HG03521 (cell line): Measurements from ENCODE around the gene GPR84.

Source experiments
- ATAC-seq: cut with Tn5 transposase; IDR thresholded peaks from one replicate; pipeline ENCODE4 v1.9.1; 2021; ENCODE audit warnings: mild to moderate bottlenecking, moderate library complexity; ENCODE audit not compliant: unreplicated experiment

Gene GPR84

GRCh38 chr12:54364413-54364812 is at the start of gene GPR84:
Gene GPR84, minus strand, starts transcription at chr12:54364486. Its CDS starts 635 bp downstream, at chr12:54363851.
- ATAC-seq = no peak

DNA sequence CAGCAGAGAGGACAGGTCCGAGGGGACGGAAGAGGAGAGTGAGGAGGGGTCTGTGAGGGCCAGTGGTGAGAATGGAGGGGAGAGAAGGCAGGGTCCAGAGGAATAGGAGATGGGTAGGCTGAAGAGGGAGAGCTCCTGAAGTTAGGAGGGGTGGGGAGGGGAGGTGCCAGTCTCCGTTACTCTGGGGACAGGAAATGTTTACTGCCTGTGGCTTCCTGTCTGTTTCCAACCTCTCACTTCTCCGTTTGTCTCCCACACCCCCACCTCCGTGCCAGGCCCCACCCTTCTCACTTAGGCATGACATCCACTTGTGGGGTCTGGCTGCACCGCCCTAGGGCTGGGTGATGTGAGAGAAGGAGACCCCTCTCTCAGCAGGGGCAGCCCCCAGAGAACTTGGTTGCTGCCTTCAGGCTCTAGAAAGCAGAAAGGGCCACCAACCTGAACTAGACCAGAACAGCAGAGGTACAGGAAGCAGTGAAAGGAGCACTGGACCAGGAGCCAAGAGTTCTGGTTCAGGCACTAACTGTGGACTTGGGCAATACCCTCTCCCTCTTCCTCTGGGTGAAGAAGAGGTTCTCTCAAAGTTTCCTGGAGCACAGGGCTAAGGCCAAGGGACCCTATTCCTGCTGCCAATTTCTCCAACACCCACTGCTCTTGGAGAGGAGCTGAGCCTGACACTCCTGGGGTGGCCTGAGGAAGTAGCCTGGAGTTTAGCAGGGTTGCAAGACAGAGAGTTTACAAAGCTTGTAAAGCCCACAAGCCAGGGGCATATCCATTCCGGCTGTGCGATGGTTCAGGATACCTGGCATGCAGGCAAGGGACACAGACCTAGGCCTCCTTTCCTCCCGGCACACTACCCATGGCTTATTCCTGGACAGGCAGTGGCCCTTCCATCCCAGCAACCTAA is 49.3 kb upstream of the GPR84 start:
- no peak for ATAC-seq

DNA sequence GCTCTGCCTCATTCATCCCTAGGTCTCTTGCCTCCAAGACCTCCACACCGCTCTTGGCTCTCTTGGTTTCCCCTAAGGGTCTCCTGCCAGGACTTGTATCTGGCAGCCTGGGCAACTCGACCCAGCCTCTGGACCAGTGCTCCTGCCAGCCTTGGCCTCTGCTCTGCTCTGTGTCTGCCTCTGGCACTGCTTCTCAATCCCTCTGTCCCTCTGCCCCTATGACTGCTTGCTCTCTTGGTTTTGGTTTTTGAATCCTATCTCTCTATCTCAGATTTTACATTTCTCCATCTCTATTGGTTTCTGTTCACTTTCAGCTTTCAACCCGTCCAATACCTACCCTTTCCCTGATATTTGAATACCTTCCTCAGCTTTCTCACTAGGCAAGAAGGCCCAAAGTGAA is 48.5 kb upstream of the GPR84 start:
- no peak for ATAC-seq

DNA sequence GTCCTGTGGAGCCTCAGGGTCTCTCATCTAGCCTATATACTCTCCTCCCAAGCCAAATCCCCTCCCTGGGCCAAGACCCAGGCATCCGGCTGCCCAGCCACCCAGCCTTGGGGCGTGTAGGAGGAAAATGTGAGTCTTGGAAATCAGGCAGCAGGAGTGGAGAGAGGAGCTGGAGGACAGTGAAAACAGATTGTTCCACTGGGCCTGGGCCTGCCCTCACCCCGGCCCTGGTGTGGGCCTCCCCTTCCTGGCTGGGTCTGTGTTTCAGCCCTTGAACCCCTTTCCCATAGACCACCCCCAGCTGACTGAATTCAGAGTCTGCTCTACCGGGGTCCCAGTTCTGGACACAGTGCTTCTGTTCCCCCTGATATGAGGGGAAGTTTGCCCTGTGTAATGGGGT is 48.1 kb upstream of the GPR84 start:
- no peak for ATAC-seq

GRCh38 chr12:54411391-54412241 is 47.3 kb upstream of the GPR84 start:
- no peak for ATAC-seq

- ATAC-seq = no peak
Measured at GRCh38 chr12:54409267-54409666, 45.0 kb upstream of the GPR84 start.

DNA sequence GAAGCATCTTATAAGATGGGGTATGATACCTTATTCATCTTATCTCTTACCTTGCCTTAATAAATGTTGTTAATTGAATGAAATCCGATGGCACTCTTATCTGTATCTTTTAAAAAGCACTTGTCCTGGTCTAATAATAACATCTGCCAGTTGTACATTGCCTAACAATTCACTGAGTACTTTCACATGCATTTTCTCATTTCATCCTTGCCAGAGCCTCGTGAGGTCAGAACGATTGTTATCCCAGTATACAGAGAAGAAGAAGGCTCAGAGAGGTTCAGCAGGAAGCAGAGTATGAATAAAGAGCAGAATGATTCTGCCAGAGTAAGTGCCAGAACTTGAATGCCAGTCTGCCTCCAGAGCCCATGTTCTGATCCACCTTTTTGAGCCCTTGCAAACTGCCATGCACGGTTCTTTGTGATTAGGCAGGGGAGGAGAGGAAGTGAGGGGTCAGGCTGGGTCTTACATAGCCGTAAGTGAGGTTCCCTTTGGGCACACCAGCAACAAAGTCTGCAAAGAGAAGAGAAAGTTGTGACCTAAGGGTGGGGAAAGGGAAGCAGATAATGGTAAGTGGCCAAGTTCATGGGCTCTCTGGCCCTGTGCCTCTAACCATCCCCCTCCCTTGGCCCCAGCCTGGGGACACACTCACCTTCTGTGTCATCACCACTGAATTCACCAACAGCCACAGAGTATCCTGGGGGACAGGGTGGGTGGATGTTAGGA is 43.1 kb upstream of the GPR84 start:
- ATAC-seq = no peak

- no peak for ATAC-seq
Measured at GRCh38 chr12:54405573-54405972, 41.3 kb upstream of the GPR84 start.

DNA sequence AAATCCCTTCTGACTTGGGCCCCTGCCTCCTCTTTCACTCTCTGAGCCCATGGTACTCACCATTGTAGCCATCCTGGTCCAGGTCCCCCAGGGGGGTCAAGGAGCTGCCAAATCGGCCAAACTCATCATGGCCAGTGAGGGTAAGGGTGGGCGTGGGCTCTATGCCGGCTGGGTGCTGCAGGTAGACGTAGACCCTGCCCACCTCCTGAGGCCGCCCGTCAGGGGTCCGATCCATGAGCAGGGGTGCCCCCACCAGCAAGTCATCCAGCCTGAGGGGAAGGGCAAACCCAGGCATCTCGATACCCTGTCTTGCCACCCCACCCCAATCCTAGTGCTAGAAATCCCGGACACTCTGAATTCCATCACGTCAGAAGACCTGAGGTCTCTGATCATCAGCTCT is 40.8 kb upstream of the GPR84 start:
- ATAC-seq = no peak

DNA sequence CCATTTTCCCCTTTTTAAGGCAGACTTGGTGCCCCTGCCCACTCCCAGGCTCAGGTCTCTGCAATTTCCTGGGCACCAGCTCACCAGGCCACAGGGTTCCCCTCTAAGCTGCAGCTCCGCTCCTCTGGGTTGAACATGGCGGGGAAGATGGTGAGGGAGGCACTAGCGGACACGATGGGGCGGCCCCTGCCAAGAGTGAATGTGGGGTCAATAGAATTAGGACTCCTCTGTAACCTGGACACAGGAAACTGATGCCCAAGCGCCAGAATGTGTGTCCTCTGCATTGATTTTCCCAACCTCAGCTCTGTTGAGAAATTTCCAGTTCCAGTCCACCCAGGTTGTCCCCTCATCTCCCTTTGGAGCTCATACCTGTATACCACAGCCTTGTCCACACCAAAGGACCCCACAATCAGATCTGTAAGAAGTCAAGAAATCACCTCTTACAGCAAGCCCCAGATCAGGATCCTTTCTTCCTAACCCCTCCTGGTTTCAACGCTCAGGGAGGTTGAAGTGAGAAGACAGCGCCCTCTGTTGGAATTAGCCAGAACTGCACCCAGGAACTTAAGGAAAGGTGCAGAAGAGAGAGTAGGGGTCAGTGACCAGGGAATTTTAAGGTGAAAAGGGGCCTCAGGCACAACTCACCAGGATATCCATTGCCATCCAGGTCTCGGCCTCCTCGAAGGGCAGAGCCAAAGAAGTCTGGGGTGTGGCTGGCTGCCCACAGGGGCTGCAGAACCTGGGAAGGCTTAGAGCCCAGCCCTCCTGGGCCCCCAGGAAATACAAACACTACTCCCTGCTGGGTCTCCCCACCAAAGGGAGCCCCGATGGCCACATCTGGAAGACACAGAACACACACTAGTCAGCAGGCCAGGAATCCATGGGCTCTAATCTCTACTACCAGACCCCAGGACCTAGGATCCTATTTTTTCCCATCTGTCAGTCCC is 40.0 kb upstream of the GPR84 start:
- ATAC-seq = no peak

DNA sequence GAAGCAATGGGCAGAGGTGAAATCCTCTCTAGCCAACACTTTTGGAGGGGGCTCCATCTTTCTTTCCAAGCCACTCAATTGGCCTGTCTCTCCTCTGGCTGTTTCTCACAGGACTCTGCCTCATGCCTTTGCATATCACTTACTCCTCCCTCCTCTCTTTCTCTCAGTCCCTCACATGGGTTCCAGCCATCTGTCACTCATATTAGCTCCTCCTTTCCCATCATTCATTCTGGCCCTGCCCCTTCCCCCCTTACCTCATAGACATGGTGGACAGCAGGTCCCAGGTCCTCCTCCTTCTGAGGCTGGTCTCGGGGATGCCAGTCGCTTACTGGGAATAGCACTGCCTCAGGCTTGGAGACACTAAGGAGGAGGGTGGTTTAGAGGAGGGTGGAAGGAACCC is 36.8 kb upstream of the GPR84 start:
- no peak for ATAC-seq

DNA sequence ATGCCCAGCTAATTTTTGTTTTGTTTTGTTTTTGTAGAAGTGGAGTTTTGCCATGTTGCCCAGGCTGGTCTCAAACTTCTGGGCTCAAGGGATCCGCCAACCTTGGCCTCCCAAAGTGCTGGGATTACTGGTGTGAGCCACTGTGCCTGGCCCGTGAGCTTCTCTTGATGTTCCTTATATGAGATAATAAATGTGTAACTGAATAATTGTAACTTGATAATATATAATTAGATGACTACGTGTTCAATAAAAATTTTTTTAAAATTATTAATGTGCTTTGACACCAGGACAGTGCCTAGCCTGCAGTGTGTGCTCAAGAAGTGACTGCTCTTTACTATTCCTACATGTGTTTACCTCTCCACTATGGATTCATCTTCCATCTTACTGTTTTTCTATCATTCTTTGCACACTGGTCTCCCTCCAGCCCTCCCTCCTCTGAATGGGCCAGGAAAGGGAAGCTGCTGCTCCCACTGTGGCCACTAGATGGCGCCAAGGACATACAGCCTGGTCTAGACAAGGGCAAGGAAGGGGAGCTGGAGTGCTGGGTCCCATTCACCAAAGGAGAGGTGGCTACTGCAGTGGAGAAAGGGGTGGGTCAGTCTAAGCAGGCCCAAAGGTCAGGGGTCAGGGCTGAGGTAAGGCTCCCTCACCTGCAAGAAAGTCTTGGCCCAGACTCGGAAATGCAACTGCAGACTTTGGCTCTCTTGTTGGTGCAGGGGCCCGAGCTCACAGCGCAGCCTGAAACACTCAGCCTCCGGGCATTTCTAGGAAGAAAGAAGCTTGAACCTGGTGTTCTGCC is 34.9 kb upstream of the GPR84 start:
- peak; percentile 78 for ATAC-seq

DNA sequence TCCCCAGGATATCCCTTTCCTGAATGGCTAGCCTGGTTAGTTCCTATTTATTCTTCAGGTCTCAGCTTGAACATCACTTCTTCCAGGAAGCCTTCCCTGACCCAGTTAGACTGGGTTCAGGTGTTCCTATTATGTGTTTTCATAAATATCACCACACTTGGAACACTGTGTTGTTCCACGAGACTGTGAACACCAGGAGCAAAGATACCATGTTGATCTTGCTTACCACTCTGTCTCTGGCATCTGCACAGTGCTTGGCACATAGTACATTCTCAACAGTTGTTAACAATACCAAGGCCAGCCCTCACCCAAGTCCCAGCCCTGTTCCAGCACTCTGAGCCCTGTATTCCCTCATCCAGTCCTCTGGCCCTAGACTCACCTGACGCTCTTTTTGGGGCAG is 33.9 kb upstream of the GPR84 start:
- no peak for ATAC-seq

- no peak for ATAC-seq
Measured at GRCh38 chr12:54397157-54397556, 32.9 kb upstream of the GPR84 start.

- no peak for ATAC-seq
Measured at GRCh38 chr12:54395545-54395944, 31.3 kb upstream of the GPR84 start.

- no peak for ATAC-seq
Measured at GRCh38 chr12:54394986-54395385, 30.7 kb upstream of the GPR84 start.

GRCh38 chr12:54394281-54394719 is 30.0 kb upstream of the GPR84 start:
- ATAC-seq = no peak

- ATAC-seq = no peak
Measured at GRCh38 chr12:54393743-54394142, 29.5 kb upstream of the GPR84 start.

GRCh38 chr12:54393207-54393609 is 28.9 kb upstream of the GPR84 start:
- no peak for ATAC-seq
